GM18526 (cell line): ENCODE results near the gene PAIP2.
A peak's percentile ranks its signal among the peaks of the same experiment; 100 is the strongest.

Source experiments
- POLR2A ChIP-seq: IDR thresholded peaks from 3 replicates; pipeline ENCODE4 v1.6.1; 2011; ENCODE audit not compliant: insufficient read length; ENCODE audit errors: extremely low read depth

PAIP2 gene

GRCh38 chr5:139363937-139364336 lies 22.3 kb downstream of the PAIP2 start:
- no peak for TF ChIP-seq POLR2A

- no peak for TF ChIP-seq POLR2A
Observed at GRCh38 chr5:139364466-139364865, 22.8 kb downstream of the PAIP2 start.

- TF ChIP-seq POLR2A: no peak
Observed at GRCh38 chr5:139368613-139369012, 27.0 kb downstream of the PAIP2 start.

GRCh38 chr5:139369181-139369580 lies 27.5 kb downstream of the PAIP2 start:
- no peak for TF ChIP-seq POLR2A

- TF ChIP-seq POLR2A: no peak
Observed at GRCh38 chr5:139371482-139372435, 30.1 kb downstream of the PAIP2 start.

- TF ChIP-seq POLR2A: no peak
Observed at GRCh38 chr5:139374909-139375308, 33.3 kb downstream of the PAIP2 start.

- no peak for TF ChIP-seq POLR2A
Observed at GRCh38 chr5:139376364-139376763, 34.7 kb downstream of the PAIP2 start.

- TF ChIP-seq POLR2A: no peak
Observed at GRCh38 chr5:139377226-139377625, 35.6 kb downstream of the PAIP2 start.

- no peak for TF ChIP-seq POLR2A
Observed at GRCh38 chr5:139378101-139378825, 36.6 kb downstream of the PAIP2 start.

GRCh38 chr5:139378941-139379361 lies 37.3 kb downstream of the PAIP2 start:
- TF ChIP-seq POLR2A: no peak

GRCh38 chr5:139379626-139380449 lies 38.2 kb downstream of the PAIP2 start:
- TF ChIP-seq POLR2A: no peak

- TF ChIP-seq POLR2A: peak; percentile 20
Observed at GRCh38 chr5:139381837-139382761, 40.4 kb downstream of the PAIP2 start.

- TF ChIP-seq POLR2A: no peak
Observed at GRCh38 chr5:139382807-139383206, 41.2 kb downstream of the PAIP2 start.
